Fibroblast of skin of right biceps (primary cell): ENCODE results near the gene MACIR.

Experiments
- DNase-seq: peaks from one replicate; pipeline ENCODE4 v3.0.0-alpha.2; 2013

MACIR gene

DNA sequence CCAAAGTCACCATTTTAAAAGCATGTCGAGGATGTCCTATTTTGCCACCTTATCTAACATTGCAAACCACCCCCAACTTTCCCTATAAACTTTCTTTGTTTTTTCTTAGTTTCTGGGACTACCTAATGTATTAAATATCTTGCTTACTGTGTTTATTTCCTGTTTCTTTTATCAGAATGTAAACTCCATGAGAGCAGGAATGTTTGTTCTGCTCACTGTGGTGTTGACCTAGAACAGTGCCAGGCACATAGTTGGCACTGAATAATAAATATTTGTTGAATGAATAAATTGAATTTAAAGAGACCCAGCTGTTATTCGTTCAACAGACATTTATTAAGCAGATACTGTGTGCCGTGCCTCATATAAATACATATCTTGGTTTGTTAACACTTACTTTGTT, 35.2 kb downstream of the MACIR start:
- DNase-seq, result no peak

DNA sequence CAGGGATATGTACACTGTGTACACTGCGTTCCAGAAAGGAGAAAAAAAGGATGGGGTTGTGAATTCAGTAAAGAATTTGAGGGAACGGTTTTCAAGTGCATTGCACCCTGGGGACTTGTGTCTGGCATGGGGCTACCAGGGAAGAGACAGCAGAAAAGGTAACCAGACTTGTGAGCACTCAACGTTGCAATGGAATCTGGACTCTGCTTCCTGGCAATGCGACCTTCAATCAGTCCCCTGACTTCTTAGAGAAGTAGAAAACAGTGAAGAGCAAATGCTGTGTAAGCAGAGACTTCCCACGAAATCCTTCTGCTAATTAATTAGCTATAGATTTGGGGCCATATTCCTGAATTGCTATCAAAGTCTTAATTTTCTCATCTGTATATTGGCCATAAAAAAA, 36.3 kb downstream of the MACIR start:
- no peak for DNase-seq

DNA sequence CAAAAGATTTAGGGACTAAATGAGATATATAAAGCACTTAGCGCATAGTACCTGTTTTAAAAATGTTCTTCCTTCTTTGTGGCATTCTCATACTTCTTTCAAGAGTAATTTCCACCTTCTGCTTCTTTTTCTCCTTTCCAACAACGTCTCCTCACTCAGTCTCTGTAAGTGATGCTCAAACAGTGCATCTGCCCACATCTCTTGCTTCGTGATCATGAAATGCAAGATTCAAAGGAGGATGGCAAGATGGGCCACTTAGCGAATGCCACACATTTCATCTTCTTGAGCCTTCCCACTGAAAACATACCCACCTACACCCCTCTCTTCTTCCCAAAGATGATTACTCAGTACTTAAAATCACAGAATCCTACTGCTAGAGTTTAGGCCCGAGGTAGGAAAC, 36.9 kb downstream of the MACIR start:
- DNase-seq, result no peak

DNA sequence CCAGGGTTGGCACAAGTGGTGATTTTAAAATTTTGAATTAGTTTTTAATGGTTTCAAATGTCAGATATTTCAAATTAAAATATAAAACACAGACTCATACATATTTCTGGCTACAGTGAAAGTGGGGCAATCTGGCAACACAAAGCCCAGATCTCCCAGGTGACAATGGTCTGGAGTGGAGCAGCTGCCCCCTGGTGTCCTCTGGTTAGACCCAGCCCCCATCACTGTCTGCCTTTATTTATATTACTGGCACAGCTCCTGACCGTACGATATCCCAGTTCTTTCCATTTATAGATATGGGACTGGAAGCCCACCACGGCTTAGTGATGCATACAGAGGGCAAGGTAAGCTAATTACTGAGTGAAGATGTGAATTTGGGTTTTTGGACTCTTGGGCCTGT, 37.3 kb downstream of the MACIR start:
- DNase-seq, result no peak

DNA sequence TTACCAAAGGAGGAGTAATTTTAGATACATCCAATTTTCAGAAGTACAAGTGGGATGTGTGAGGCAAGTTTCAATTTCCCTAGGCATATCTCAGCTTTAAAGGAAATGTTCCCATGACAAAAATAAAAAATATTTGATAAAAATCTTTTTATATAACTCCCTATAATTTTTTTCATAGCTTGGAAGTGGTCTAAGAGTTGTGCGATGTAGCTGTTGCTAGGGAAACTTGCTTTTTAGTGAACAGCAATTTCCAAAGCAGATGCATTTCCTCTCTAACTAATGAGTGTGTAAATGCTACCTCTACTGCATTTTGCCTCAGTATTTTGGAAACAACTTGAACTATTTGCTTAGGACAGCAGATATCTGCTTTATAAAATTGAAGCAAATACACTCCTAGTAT, 39.6 kb downstream of the MACIR start:
- DNase-seq, result no peak

DNA sequence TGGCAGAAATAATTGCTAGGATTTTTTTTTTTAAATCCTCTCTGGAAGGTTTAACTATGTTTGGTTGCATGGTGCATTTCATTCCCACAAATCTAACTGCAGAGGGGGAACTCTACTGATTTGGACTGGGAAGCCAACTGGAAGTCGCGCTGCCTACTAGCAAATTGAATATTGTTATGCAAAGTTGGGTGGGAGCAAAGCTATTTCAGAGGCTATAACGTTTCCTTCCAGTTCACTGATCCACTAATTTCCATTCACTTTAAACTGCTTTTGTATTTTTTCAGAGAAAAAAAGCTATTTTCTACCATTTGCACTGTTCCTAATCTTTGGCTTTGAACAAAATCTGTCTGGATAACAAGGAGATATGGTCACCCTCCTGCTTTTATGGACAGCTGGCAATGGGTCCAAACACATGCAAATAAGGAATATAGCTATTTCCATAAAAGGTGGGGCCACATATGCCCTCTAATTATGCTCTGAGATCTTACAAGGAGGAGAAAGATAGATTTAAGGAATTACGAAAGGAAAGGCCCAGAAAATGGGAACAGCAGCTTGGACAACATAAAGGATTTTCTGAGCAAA, 40.1 kb downstream of the MACIR start:
- no peak for DNase-seq

DNA sequence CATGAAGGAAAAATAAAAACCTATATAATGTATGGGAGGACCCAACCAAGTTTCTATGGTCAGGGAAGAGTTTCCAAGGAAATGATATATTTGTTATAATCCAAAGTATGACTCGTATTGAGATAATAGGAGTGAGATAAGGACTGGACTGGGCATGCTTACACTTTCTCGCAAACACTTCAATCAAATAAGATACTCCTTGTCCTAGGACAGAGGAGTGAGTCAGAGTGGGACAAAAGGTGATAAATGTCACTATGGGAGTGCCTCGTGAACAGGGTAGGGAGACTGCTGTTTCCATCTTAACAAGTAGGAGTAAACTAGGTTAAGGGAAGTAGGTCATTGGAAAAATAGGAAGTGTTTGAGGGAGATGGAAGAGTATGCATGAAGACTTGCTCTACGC, 47.2 kb downstream of the MACIR start:
- DNase-seq, result no peak

DNA sequence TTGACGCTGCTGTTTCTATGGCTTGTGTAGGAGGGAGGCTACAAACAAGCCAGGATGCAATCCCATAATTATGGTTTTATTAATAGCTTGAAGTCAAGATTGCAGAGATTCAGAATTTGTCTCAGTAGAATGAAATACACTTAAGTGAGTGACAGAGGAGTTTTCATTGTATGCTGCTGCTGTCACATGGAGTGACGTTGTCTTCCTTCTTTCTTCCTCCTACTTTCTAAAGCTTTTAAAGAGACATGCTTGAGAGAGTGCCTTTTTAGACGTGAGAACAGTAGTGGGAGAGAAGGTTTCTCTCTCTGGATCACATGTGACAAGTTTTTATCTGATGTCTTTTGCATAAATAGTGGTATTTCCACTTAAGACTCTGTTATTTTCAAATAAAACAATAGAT, 48.9 kb downstream of the MACIR start:
- no peak for DNase-seq

DNA sequence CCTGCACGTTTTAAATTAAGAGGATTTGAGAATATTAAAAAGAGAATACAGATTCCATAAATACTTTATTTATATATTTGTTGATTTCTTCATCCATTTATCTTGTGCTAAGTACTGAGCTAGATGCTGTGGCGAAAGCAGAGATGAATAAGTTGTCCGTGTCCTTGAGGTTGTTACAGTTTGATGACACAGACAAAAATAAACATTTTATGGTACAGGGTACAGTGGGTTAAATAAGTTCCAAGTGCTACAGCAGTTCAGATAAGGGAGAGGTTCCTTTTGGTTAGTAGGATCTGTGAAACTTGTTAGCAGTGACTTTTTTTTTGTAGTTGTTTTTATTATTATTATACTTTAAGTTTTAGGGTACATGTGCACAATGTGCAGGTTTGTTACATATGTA, 50.2 kb downstream of the MACIR start:
- DNase-seq, result no peak

DNA sequence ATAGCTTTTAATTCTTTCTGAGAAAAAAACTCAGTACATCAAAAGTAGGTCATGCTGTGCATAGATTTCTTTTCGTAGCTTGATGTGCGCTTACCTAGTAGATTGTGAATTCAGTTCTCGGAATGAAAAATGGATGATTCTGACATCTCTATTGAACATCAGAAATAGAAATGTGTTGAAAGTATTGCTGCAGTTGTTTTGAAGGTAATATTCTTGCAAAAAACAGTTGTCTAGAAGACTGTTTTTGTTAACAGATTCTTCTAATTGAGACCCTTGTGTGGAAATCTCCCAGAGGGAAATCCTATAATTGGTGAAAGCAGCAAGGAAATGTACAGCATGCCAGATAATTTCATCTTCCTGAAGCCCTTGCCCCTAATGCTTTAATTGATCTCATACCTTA, 54.5 kb downstream of the MACIR start:
- no peak for DNase-seq

DNA sequence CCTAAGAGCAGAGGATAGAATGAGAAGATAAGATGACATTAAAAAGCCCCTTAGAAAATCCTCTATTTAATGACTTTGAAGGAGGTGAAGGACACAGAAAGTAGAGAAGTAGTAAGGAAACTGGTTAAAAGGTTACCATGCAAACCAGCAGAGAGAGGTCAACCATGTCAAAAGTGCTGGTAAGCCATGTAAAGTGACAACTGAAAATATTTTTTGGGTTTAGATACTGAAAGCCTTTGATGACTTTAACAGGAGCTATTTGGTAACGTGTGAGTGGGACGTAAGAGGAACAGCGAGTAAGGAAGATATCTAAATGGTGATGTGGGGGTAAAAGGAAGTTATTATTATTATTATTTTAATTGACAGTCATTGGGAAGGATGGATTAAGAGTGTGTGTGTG, 56.9 kb downstream of the MACIR start:
- DNase-seq, result no peak

DNA sequence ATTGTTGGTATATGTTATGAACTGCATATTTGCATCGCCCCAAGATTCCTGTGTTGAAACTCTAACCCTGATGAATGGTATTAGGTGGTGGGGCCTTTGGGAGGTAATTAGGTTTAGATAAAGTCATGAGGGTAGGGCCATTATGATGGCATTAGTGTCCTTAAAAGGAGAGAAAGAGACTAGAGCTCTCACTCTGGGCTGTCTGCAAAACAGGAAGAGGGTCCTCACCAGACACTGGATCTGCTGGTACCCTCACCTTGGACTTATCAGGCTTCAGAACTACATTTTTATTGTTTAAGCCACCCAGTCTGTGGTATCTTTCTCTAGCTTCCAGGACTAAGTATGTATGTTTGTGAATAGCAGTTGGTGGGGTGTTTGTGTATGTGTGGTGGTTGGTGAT, 68.9 kb downstream of the MACIR start:
- no peak for DNase-seq

DNA sequence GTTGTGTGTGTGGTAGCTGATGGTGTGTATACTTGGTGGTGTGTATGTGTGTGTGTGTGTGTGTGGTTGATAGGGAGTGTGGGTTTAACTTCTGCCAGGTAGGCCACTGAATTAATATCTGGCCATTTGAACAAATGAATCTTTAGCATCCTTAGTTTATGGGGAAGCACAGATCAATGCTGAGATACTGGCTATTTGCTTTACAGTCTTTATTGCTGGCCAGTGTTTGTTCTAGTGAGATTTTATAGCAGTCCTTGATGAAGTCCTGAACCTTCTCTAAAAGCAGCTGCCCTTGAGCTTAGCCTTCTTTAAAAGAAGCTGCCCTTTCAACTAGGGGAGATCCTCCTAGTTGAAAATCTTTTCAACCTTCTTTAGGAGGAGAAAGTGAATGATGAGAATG, 69.3 kb downstream of the MACIR start:
- DNase-seq, result no peak
